GM23338 (cell line): ENCODE results near the gene SLC22A5. TPM values are rescaled to one million over a fixed set of nuclear protein-coding genes. Genes with fewer than 3 reads are reported as not detected.

ENCODE experiments used
- ATAC-seq: fragments of 200-7000 bp; cut with Tn5 transposase; 3 replicates; pipeline ENCODE4 v1.9.1; 2020
- DNase-seq: peaks from one replicate; pipeline ENCODE4 v3.0.0-alpha.2; 2015; ENCODE audit warnings: low spot score
- H2AFZ ChIP-seq: fragments of 200-600 bp; sonication (generic); 2 replicates; pipeline ENCODE4 v1.8.0; 2016; ENCODE audit warnings: antibody characterized with exemption, mild to moderate bottlenecking, moderate library complexity
- H3F3A ChIP-seq: fragments of 200-600 bp; sonication (generic); replicated peaks from 2 replicates; pipeline ENCODE4 v1.8.0; 2017; ENCODE audit warnings: antibody characterized with exemption, mixed run types, low read depth
- H3K27ac ChIP-seq: fragments of 200-600 bp; sonication (generic); 2 replicates; pipeline ENCODE4 v1.6.1; 2016; ENCODE audit warnings: low read depth
- H3K27me3 ChIP-seq: fragments of 200-600 bp; sonication (generic); 2 replicates; pipeline ENCODE4 v1.8.0; 2016; ENCODE audit warnings: mild to moderate bottlenecking, mixed run types, moderate library complexity; ENCODE audit not compliant: insufficient read depth
- H3K36me3 ChIP-seq: fragments of 200-600 bp; sonication (generic); 2 replicates; pipeline ENCODE4 v1.8.0; 2016; ENCODE audit warnings: mild to moderate bottlenecking; ENCODE audit not compliant: insufficient read depth
- H3K4me1 ChIP-seq: fragments of 200-600 bp; sonication (generic); 2 replicates; pipeline ENCODE4 v1.8.0; 2016; ENCODE audit warnings: mild to moderate bottlenecking, moderate library complexity; ENCODE audit not compliant: insufficient read depth
- H3K4me2 ChIP-seq: fragments of 200-600 bp; sonication (generic); 2 replicates; pipeline ENCODE4 v1.7.1; 2017; ENCODE audit warnings: mixed run types
- H3K4me3 ChIP-seq: fragments of 200-600 bp; sonication (generic); 2 replicates; pipeline ENCODE4 v1.6.1; 2016; ENCODE audit warnings: mixed run types
- H3K79me2 ChIP-seq: fragments of 200-600 bp; sonication (generic); replicated peaks from 2 replicates; pipeline ENCODE4 v1.8.0; 2017; ENCODE audit warnings: mild to moderate bottlenecking; ENCODE audit not compliant: insufficient read depth
- H3K9me2 ChIP-seq: fragments of 200-600 bp; sonication (generic); 2 replicates; pipeline ENCODE4 v1.8.0; 2017; ENCODE audit not compliant: insufficient read depth
- H4K20me1 ChIP-seq: fragments of 200-600 bp; sonication (generic); replicated peaks from 2 replicates; pipeline ENCODE4 v1.8.0; 2017; ENCODE audit warnings: mild to moderate bottlenecking; ENCODE audit not compliant: insufficient read depth
- H3K27ac Mint-ChIP-seq: 2 replicates; pipeline ENCODE4 v1.8.0; 2020; ENCODE audit warnings: inconsistent platforms, mild to moderate bottlenecking, moderate library complexity, mixed read lengths
- H3K27me3 Mint-ChIP-seq: 3 replicates; pipeline ENCODE4 v1.8.0; 2022; ENCODE audit warnings: low read depth, mild to moderate bottlenecking, moderate library complexity, mixed read lengths, inconsistent platforms; ENCODE audit not compliant: insufficient read depth, poor library complexity
- H3K36me3 Mint-ChIP-seq: 3 replicates; pipeline ENCODE4 v1.8.0; 2021; ENCODE audit warnings: low read depth, mild to moderate bottlenecking, inconsistent platforms, moderate library complexity, mixed read lengths
- H3K4me1 Mint-ChIP-seq: 3 replicates; pipeline ENCODE4 v1.8.0; 2020; ENCODE audit warnings: mild to moderate bottlenecking, inconsistent platforms, mixed read lengths
- H3K4me3 Mint-ChIP-seq: 3 replicates; pipeline ENCODE4 v1.8.0; 2021; ENCODE audit warnings: moderate library complexity, mild to moderate bottlenecking, inconsistent platforms, mixed read lengths
- H3K9me3 Mint-ChIP-seq: 3 replicates; pipeline ENCODE4 v1.8.0; 2020; ENCODE audit warnings: moderate library complexity, mild to moderate bottlenecking, inconsistent platforms, mixed read lengths
- CREB1 ChIP-seq: fragments of 250-450 bp; sonication (Bioruptor Pico); IDR thresholded peaks from 2 replicates; pipeline ENCODE4 v1.5.0; 2020; ENCODE audit warnings: low read depth, mild to moderate bottlenecking, moderate library complexity
- EZH2 ChIP-seq: fragments of 200-600 bp; sonication (generic); IDR thresholded peaks from one replicate; pipeline ENCODE4 v1.8.0; 2017; ENCODE audit warnings: antibody characterized with exemption, mild to moderate bottlenecking, low read depth; ENCODE audit not compliant: unreplicated experiment
- EZH2phosphoT487 ChIP-seq: fragments of 200-600 bp; sonication (generic); IDR thresholded peaks from one replicate; pipeline ENCODE4 v1.8.1; 2018; ENCODE audit warnings: antibody characterized with exemption; ENCODE audit not compliant: unreplicated experiment
- JUNB ChIP-seq: IDR thresholded peaks from one replicate; pipeline ENCODE4 v1.6.1; 2016; ENCODE audit warnings: antibody characterized with exemption; ENCODE audit not compliant: unreplicated experiment
- POLR2AphosphoS5 ChIP-seq: IDR thresholded peaks from 2 replicates; pipeline ENCODE4 v1.6.1; 2016; ENCODE audit warnings: antibody characterized with exemption, low read depth
- STAT1 ChIP-seq: IDR thresholded peaks from one replicate; pipeline ENCODE4 v1.6.1; 2016; ENCODE audit warnings: antibody characterized with exemption; ENCODE audit not compliant: unreplicated experiment
- ZNF114 ChIP-seq: fragments of 250-450 bp; sonication (Bioruptor Pico); IDR thresholded peaks from 2 replicates; pipeline ENCODE4 v1.5.0; 2020; ENCODE audit warnings: mild to moderate bottlenecking, moderate library complexity
- ZNF331 ChIP-seq: fragments of 250-450 bp; sonication (Bioruptor Pico); IDR thresholded peaks from 2 replicates; pipeline ENCODE4 v1.5.0; 2020; ENCODE audit warnings: low read depth, mild to moderate bottlenecking, moderate library complexity
- polyA plus RNA-seq: library from polyadenylated mRNA; unstranded; fragments of >200 nt; fragmentation: Nextera tagmentation; extraction: Ambion mirVana; gene quantifications from 2 replicates; pipeline ENCODE4 v1.2.1, GENCODE V29; 2016
- total RNA-seq: library from RNA; depleted of rRNA; stranded (reverse); fragments of >200 nt; shearing (Covaris generic); gene quantifications from 2 replicates; pipeline ENCODE4 v1.2.3, GENCODE V29; 2014
- TF ChIP-seq, protein P1 (sequence below): fragments of 250-450 bp; sonication (Bioruptor Pico); IDR thresholded peaks from 2 replicates; pipeline ENCODE4 v1.5.0; 2020; ENCODE audit warnings: mild to moderate bottlenecking, moderate library complexity
- TF ChIP-seq, protein P2 (sequence below), 2 experiments: fragments of 200-600 bp in 1 of 2; sonication (generic) in 1 of 2; conservative IDR thresholded peaks; 2 replicates each; pipeline versions ENCODE4 v1.5.1 to v1.6.1; 2016 to 2017; ENCODE audit warnings: antibody characterized with exemption in 2 of 2, low read depth in 2 of 2, mild to moderate bottlenecking in 2 of 2, moderate library complexity in 1 of 2
- TF ChIP-seq, protein P3 (sequence below): IDR thresholded peaks from one replicate; pipeline ENCODE4 v1.6.1; 2018; ENCODE audit warnings: antibody characterized with exemption; ENCODE audit not compliant: unreplicated experiment

Gene SLC22A5
- total and polyA plus RNA-seq, 2 experiments from 2014 or later = 1.9 to 2.4 TPM

DNA sequence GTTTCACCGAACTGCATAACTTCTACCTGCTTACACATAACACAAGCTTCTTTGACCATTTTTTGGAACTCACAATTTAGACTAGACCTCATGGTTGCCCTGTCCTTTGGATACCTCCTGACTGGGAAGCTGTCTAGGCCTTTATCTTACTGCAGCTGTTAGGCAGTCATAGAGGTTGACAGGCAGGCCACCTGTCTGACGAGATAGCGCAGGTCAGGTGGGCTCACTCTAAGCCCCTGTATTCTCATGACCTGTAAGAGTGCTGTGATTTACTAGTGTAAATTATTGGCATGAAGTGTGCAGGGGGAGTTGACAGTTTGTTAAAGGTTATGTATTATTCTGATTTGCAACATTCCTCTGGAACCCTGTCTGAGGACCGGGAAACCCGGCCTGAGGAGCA lies 46.3 kb upstream of the SLC22A5 start:
- Histone ChIP-seq H3K4me3 (no peak overlapping the region), H3K9me2 (no peaks in the 10 kb centered on the region), H3K4me1 (peaks cover 15% of the 10 kb centered on the region), H4K20me1 (no peaks in the 10 kb centered on the region), H3F3A (no peaks in the 10 kb centered on the region), H3K4me2 (no peak overlapping the region), H2AFZ (0 out of 2 replicates have a peak overlapping the region, but pooled peaks have one; percentile 7), H3K27ac (peak overlapping the region; percentile 81), H3K79me2 (no peaks in the 10 kb centered on the region), H3K27me3 (no peaks in the 10 kb centered on the region), H3K36me3 (no peaks in the 10 kb centered on the region)
- ATAC-seq = no peak; the same call in 1 of the 3 replicates
- Mint-ChIP-seq H3K9me3 (no peaks in the 10 kb centered on the region), H3K4me1 (peaks cover 22% of the 10 kb centered on the region), H3K36me3 (no peaks in the 10 kb centered on the region), H3K27ac (no peak overlapping the region; the same call in 1 of the 2 replicates), H3K4me3 (no peak overlapping the region), H3K27me3 (peaks cover 2% of the 10 kb centered on the region)
- TF ChIP-seq POLR2AphosphoS5 (no peak), ZNF331 (CRISPR knock-in tag) (no peak), EZH2 (no peak), CREB1 (CRISPR knock-in tag) (no peak), JUNB (no peak), STAT1 (no peak), EZH2phosphoT487 (no peak), ZNF114 (CRISPR knock-in tag) (no peak)
- TF ChIP-seq, protein P1, sequence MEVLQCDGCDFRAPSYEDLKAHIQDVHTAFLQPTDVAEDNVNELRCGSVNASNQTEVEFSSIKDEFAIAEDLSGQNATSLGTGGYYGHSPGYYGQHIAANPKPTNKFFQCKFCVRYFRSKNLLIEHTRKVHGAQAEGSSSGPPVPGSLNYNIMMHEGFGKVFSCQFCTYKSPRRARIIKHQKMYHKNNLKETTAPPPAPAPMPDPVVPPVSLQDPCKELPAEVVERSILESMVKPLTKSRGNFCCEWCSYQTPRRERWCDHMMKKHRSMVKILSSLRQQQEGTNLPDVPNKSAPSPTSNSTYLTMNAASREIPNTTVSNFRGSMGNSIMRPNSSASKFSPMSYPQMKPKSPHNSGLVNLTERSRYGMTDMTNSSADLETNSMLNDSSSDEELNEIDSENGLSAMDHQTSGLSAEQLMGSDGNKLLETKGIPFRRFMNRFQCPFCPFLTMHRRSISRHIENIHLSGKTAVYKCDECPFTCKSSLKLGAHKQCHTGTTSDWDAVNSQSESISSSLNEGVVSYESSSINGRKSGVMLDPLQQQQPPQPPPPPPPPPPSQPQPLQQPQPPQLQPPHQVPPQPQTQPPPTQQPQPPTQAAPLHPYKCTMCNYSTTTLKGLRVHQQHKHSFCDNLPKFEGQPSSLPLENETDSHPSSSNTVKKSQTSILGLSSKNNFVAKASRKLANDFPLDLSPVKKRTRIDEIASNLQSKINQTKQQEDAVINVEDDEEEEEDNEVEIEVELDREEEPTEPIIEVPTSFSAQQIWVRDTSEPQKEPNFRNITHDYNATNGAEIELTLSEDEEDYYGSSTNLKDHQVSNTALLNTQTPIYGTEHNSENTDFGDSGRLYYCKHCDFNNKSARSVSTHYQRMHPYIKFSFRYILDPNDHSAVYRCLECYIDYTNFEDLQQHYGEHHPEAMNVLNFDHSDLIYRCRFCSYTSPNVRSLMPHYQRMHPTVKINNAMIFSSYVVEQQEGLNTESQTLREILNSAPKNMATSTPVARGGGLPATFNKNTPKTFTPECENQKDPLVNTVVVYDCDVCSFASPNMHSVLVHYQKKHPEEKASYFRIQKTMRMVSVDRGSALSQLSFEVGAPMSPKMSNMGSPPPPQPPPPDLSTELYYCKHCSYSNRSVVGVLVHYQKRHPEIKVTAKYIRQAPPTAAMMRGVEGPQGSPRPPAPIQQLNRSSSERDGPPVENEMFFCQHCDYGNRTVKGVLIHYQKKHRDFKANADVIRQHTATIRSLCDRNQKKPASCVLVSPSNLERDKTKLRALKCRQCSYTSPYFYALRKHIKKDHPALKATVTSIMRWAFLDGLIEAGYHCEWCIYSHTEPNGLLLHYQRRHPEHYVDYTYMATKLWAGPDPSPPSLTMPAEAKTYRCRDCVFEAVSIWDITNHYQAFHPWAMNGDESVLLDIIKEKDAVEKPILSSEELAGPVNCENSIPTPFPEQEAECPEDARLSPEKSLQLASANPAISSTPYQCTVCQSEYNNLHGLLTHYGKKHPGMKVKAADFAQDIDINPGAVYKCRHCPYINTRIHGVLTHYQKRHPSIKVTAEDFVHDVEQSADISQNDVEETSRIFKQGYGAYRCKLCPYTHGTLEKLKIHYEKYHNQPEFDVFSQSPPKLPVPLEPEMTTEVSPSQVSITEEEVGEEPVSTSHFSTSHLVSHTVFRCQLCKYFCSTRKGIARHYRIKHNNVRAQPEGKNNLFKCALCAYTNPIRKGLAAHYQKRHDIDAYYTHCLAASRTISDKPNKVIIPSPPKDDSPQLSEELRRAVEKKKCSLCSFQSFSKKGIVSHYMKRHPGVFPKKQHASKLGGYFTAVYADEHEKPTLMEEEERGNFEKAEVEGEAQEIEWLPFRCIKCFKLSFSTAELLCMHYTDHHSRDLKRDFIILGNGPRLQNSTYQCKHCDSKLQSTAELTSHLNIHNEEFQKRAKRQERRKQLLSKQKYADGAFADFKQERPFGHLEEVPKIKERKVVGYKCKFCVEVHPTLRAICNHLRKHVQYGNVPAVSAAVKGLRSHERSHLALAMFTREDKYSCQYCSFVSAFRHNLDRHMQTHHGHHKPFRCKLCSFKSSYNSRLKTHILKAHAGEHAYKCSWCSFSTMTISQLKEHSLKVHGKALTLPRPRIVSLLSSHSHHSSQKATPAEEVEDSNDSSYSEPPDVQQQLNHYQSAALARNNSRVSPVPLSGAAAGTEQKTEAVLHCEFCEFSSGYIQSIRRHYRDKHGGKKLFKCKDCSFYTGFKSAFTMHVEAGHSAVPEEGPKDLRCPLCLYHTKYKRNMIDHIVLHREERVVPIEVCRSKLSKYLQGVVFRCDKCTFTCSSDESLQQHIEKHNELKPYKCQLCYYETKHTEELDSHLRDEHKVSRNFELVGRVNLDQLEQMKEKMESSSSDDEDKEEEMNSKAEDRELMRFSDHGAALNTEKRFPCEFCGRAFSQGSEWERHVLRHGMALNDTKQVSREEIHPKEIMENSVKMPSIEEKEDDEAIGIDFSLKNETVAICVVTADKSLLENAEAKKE (CRISPR knock-in tag) = no peak
- TF ChIP-seq, protein P2, sequence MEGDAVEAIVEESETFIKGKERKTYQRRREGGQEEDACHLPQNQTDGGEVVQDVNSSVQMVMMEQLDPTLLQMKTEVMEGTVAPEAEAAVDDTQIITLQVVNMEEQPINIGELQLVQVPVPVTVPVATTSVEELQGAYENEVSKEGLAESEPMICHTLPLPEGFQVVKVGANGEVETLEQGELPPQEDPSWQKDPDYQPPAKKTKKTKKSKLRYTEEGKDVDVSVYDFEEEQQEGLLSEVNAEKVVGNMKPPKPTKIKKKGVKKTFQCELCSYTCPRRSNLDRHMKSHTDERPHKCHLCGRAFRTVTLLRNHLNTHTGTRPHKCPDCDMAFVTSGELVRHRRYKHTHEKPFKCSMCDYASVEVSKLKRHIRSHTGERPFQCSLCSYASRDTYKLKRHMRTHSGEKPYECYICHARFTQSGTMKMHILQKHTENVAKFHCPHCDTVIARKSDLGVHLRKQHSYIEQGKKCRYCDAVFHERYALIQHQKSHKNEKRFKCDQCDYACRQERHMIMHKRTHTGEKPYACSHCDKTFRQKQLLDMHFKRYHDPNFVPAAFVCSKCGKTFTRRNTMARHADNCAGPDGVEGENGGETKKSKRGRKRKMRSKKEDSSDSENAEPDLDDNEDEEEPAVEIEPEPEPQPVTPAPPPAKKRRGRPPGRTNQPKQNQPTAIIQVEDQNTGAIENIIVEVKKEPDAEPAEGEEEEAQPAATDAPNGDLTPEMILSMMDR (conservative IDR thresholded peaks at IDR 0.05; ENCODE audit: low read depth in 2 of 2) = no peak
- TF ChIP-seq, protein P3, sequence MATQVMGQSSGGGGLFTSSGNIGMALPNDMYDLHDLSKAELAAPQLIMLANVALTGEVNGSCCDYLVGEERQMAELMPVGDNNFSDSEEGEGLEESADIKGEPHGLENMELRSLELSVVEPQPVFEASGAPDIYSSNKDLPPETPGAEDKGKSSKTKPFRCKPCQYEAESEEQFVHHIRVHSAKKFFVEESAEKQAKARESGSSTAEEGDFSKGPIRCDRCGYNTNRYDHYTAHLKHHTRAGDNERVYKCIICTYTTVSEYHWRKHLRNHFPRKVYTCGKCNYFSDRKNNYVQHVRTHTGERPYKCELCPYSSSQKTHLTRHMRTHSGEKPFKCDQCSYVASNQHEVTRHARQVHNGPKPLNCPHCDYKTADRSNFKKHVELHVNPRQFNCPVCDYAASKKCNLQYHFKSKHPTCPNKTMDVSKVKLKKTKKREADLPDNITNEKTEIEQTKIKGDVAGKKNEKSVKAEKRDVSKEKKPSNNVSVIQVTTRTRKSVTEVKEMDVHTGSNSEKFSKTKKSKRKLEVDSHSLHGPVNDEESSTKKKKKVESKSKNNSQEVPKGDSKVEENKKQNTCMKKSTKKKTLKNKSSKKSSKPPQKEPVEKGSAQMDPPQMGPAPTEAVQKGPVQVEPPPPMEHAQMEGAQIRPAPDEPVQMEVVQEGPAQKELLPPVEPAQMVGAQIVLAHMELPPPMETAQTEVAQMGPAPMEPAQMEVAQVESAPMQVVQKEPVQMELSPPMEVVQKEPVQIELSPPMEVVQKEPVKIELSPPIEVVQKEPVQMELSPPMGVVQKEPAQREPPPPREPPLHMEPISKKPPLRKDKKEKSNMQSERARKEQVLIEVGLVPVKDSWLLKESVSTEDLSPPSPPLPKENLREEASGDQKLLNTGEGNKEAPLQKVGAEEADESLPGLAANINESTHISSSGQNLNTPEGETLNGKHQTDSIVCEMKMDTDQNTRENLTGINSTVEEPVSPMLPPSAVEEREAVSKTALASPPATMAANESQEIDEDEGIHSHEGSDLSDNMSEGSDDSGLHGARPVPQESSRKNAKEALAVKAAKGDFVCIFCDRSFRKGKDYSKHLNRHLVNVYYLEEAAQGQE = no peak
- no peak for DNase-seq
